ENCODE data around the gene MID2.
"Not testable (repeated sequence)": the region's sequence is repeated elsewhere in the genome, so short reads cannot be mapped to it uniquely, and the experiment has no call there.

MID2 gene

DNA sequence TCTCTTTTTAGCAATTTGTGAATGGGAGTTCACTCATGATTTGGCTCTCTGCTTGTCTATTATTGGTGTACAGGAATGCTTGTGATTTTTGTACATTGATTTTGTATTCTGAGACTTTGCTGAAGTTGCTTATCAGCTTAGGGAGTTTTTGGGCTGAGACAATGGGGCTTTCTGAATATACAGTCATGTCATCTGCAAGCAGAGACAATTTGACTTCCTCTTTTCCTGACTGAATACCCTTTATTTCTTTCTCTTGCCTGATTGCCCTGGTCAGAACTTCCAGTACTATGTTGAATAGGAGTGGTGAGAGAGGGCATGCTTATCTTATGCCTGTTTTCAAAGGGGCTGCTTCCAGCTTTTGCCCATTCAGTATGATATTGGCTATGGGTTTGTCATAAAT, 129.7 kb downstream of the MID2 start:
- DNase-seq (ENCODE audit: low read depth) = not testable (repeated sequence)

- no peak for DNase-seq (ENCODE audit: low read depth)
Observed at GRCh38 chrX:107968623-107969022, 143.0 kb downstream of the MID2 start.

DNA sequence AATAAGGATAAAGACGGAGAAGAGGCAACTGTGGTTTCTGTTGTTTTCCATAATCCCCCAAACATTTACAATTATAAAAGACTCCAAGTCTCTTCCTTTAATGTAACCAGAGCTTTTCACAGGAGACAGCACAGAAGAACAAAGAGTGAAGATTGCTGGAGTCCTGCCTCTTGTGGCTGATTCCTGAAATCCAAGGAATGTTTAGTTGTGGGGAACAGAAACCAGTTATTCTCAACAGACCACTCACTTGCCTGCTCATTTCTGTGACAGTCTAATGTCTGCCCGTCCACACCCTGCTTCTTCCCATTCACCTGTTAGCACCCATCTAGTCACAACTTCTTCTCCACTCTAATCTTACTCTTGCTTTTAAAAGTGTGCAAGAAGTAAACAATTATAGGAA, 144.4 kb downstream of the MID2 start:
- no peak for DNase-seq (ENCODE audit: low read depth)

- no peak for DNase-seq (ENCODE audit: low read depth)
Observed at GRCh38 chrX:107971636-107972035, 146.0 kb downstream of the MID2 start.
